Kasumi-1 (cell line): ENCODE results near the gene COL4A2.
"Not testable (repeated sequence)": the region's sequence is repeated elsewhere in the genome, so short reads cannot be mapped to it uniquely, and the experiment has no call there.

Experiments used
- DNase-seq, 2 experiments: peaks; one replicate each; lab custom pipeline; 2025; lab: John Stamatoyannopoulos, UW

Gene COL4A2

GRCh38 chr13:110438776-110439175, 131.7 kb downstream of the COL4A2 start:
- DNase-seq, result no peak

- no peak for DNase-seq
Measured at GRCh38 chr13:110440946-110441731, 134.1 kb downstream of the COL4A2 start.

GRCh38 chr13:110442930-110443621, 136.0 kb downstream of the COL4A2 start:
- DNase-seq, result no peak

- no peak for DNase-seq
Measured at GRCh38 chr13:110443622-110444225, 136.6 kb downstream of the COL4A2 start.

- DNase-seq, result peak in 1 of 2 experiments; percentile 18
Measured at GRCh38 chr13:110444226-110444653, 137.2 kb downstream of the COL4A2 start.

- peak; percentile 49 to 51 for DNase-seq
Measured at GRCh38 chr13:110445183-110445582, 138.1 kb downstream of the COL4A2 start.

GRCh38 chr13:110445722-110446574, 138.9 kb downstream of the COL4A2 start:
- DNase-seq, result no peak

- DNase-seq, result no peak
Measured at GRCh38 chr13:110446575-110446890, 139.4 kb downstream of the COL4A2 start.

- DNase-seq, result no peak
Measured at GRCh38 chr13:110447058-110447511, 140.0 kb downstream of the COL4A2 start.

- no peak for DNase-seq
Measured at GRCh38 chr13:110447801-110448200, 140.7 kb downstream of the COL4A2 start.

GRCh38 chr13:110448230-110448629, 141.1 kb downstream of the COL4A2 start:
- no peak for DNase-seq

- DNase-seq, result no peak
Measured at GRCh38 chr13:110448677-110449076, 141.6 kb downstream of the COL4A2 start.

- peak in 1 of 2 experiments; percentile 3 for DNase-seq
Measured at GRCh38 chr13:110449219-110450015, 142.3 kb downstream of the COL4A2 start.

- DNase-seq, result no peak
Measured at GRCh38 chr13:110450016-110450900, 143.2 kb downstream of the COL4A2 start.

- DNase-seq, result no peak
Measured at GRCh38 chr13:110450941-110451730, 144.1 kb downstream of the COL4A2 start.

GRCh38 chr13:110453091-110453490, 146.0 kb downstream of the COL4A2 start:
- DNase-seq, result not testable (repeated sequence)

GRCh38 chr13:110453797-110454196, 146.7 kb downstream of the COL4A2 start:
- no peak for DNase-seq

- no peak for DNase-seq
Measured at GRCh38 chr13:110454227-110454859, 147.3 kb downstream of the COL4A2 start.

- DNase-seq, result no peak
Measured at GRCh38 chr13:110454956-110455355, 147.9 kb downstream of the COL4A2 start.
